Measurements from ENCODE around the gene SLC30A10. TPM values are rescaled to one million over a fixed set of nuclear protein-coding genes. Genes with fewer than 3 reads are reported as not detected.
"Not testable (repeated sequence)": the region's sequence is repeated elsewhere in the genome, so short reads cannot be mapped to it uniquely, and the experiment has no call there.

Gene SLC30A10
- total RNA-seq, 1 experiment from 2014 or later = 0.26 TPM

DNA sequence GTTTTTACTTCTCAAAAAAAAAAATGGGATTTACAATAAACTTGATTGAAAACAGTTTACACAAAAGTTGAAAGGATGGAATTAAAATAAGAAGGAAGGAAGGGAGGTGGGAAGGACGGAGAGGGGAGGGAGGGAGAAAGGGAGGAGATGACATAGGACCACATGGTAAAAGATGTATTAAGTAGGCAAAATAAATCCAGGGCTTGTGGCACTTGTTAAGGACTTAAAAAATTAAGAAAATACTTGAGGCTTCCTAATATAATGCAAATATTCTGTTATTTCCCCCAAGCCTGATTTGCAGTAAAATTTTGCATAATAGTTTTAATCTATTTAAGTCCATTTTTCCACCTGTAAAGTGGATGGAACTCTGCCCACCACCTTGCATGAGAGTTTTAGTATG, 27.5 kb downstream of the SLC30A10 start (continued):
- TF ChIP-seq, protein P1, sequence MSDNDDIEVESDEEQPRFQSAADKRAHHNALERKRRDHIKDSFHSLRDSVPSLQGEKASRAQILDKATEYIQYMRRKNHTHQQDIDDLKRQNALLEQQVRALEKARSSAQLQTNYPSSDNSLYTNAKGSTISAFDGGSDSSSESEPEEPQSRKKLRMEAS (CRISPR knock-in tag; IDR thresholded peaks at IDR 0.05) = no peak

DNA sequence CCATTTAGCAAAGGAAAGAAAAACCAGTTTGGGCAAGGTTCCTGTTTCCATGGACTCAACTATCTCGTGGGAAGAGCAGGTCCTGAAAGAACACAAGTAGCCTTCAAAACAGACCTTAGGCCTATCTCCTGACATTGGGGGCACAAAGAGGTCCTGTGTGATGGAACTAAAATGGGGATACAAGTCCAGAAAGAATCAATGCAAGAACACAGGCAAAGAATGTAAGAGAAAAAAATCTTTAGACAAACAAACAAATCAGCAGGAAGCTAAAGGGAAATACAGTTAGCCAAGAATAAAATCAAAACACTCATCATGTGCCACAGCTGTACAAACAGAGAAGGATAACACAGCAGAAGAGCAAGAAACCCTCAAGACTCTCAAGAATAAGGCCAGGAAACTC, 28.2 kb downstream of the SLC30A10 start:
- CTCF ChIA-PET = no interaction called here

DNA sequence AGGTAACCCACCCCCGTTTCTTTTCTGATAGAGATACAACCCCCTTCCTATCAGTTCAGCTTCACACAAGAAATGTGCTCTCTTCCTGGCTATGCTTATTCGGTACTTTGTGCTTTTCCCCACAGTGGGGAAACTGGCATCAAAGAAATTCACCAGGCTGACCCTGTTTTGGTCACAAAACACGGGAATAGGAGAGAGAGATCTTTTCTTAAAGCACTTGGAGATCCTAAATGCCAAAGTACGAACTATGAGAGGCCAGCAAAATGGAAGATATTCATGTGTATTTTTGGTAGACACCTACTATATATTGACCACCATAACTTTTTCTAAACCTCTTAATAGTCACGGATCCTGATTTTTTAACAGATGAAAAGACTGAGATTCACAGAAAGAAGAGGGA, 30.0 kb downstream of the SLC30A10 start:
- H3K27ac Mint-ChIP-seq = no peak overlapping the region

More for the DNA sequence above, 28.2 kb downstream of the SLC30A10 start:
- H3K4me1 Mint-ChIP-seq = peaks cover 42% of the 10 kb centered on the region
- H3K36me3 Mint-ChIP-seq = no peaks in the 10 kb centered on the region
- POLR2A ChIA-PET = no interaction called here
- ATAC-seq = no peak
- TF ChIP-seq, protein P2, sequence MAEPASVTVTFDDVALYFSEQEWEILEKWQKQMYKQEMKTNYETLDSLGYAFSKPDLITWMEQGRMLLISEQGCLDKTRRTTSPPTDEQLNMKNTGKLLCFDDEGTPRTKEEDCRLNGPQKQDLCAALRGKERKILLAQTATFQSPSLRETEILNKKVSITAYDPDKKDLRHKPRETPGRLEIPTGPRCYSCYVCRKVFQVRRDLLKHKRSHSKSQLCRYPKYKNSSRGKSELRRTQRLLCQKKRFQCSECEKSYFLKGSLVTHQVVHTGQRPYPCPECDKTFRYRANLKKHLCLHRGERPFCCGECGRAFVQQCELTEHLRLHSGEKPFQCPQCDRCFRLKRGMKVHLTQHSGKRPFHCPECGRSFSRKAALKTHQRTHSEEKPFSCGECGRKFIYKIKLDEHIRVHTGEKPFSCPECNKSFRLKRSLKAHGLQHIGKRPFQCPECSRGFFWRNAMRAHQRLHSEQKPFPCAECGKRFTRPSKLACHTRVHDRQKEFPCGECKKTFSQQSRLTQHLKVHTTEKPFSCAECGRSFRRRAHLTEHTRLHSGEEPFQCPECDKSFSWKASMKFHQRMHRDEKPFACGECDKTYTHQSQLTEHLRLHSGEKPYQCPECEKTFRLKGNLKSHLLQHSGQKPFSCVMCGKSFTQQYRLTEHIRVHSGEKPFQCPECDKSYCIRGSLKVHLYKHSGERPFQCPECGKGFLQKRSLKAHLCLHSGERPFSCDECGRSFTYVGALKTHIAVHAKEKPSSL (CRISPR knock-in tag; conservative IDR thresholded peaks at IDR 0.05) = no peak
- no peak for DNase-seq (ENCODE audit: low spot score)
- no peaks in the 10 kb centered on the region for H3K9me3 Mint-ChIP-seq
- no peaks in the 10 kb centered on the region for H3K27me3 Mint-ChIP-seq (ENCODE audit: low read depth)
- H3K27ac Mint-ChIP-seq = no peak overlapping the region
- H3K4me3 Mint-ChIP-seq = no peak overlapping the region

DNA sequence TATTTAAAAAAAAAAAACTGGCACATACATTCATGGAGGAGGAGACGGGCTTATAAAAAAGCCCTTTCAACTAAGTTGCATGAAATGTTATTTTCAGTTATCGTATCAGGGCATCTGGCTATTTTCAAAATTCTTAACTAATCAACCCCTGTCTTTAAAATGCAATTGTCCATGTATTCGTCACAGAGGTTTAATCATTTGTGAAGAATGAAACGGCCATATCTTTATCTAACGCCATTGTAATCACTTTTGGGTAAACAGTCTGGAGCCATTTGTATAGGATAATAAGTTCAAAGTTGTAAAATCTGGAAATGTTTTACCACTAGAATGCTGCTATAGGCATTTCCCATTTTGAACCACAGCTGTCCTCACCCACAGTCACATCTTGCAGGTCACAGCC, 30.4 kb downstream of the SLC30A10 start:
- DNase-seq (ENCODE audit: low spot score) (no peak), ATAC-seq (no peak)
- Mint-ChIP-seq H3K4me1 (peaks cover 39% of the 10 kb centered on the region), H3K27me3 (ENCODE audit: low read depth) (no peaks in the 10 kb centered on the region), H3K27ac (no peak overlapping the region), H3K9me3 (no peaks in the 10 kb centered on the region), H3K36me3 (no peaks in the 10 kb centered on the region), H3K4me3 (no peak overlapping the region)
- TF ChIP-seq TEAD1 (CRISPR knock-in tag; IDR thresholded peaks at IDR 0.05) (no peak), ZNF396 (CRISPR knock-in tag; IDR thresholded peaks at IDR 0.05; ENCODE audit: borderline replicate concordance) (no peak), ELF4 (CRISPR knock-in tag; IDR thresholded peaks at IDR 0.05; ENCODE audit: low read depth) (no peak)
- TF ChIP-seq, protein P3, sequence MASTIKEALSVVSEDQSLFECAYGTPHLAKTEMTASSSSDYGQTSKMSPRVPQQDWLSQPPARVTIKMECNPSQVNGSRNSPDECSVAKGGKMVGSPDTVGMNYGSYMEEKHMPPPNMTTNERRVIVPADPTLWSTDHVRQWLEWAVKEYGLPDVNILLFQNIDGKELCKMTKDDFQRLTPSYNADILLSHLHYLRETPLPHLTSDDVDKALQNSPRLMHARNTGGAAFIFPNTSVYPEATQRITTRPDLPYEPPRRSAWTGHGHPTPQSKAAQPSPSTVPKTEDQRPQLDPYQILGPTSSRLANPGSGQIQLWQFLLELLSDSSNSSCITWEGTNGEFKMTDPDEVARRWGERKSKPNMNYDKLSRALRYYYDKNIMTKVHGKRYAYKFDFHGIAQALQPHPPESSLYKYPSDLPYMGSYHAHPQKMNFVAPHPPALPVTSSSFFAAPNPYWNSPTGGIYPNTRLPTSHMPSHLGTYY (CRISPR knock-in tag; IDR thresholded peaks at IDR 0.05) = no peak
- CTCF ChIA-PET = no interaction called here
- POLR2A ChIA-PET = no interaction called here

More for the DNA sequence above, 30.0 kb downstream of the SLC30A10 start:
- Mint-ChIP-seq H3K4me3 (no peak overlapping the region), H3K4me1 (peaks cover 43% of the 10 kb centered on the region), H3K36me3 (no peaks in the 10 kb centered on the region), H3K9me3 (no peaks in the 10 kb centered on the region), H3K27me3 (ENCODE audit: low read depth) (no peaks in the 10 kb centered on the region)
- POLR2A ChIA-PET = no interaction called here
- DNase-seq (ENCODE audit: low spot score) (no peak), ATAC-seq (no peak)
- no peak for TF ChIP-seq JAZF1 (CRISPR knock-in tag; IDR thresholded peaks at IDR 0.05)
- 0 out of 2 replicates have a peak, but pooled peaks have one; percentile 39 for TF ChIP-seq ZNF317 (CRISPR knock-in tag; IDR thresholded peaks at IDR 0.05; ENCODE audit: borderline replicate concordance, low read depth)
- TF ChIP-seq TCF7 (CRISPR knock-in tag; IDR thresholded peaks at IDR 0.05; ENCODE audit: low read depth) = no peak
- CTCF ChIA-PET = no interaction called here

DNA sequence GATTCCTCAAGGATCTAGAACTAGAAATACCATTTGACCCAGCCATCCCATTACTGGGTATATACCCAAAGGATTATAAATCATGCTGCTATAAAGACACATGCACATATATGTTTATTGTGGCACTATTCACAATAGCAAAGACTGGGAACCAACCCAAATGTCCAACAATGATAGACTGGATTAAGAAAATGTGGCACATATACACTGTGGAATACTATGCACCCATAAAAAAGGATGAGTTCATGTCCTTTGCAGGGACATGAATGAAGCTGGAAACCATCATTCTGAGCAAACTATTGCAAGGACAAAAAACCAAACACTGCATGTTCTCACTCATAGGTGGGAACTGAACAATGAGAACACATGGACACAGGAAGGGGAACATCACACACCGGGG, 36.1 kb downstream of the SLC30A10 start:
- H3K4me1 Mint-ChIP-seq = peaks cover 19% of the 10 kb centered on the region
- H3K36me3 Mint-ChIP-seq, POLR2A ChIA-PET: not testable (repeated sequence)

DNA sequence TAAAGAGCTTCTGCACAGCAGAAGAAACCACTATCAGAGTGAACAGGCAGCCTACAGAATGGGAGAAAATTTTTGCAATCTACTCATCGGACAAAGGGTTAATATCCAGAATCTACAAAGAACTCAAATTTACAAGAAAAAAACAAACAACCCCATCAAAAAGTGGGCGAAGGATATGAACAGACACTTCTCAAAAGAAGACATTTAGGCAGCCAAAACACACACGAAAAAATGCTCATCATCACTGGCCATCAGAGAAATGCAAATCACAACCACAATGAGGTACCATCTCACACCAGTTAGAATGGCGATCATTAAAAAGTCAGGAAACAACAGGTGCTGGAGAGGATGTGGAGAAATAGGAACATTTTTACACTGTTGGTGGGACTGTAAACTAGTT, 36.5 kb downstream of the SLC30A10 start:
- H3K27ac Mint-ChIP-seq; POLR2A ChIA-PET; H3K36me3 Mint-ChIP-seq; DNase-seq (ENCODE audit: low spot score); ATAC-seq; H3K4me3 Mint-ChIP-seq; CTCF ChIA-PET; H3K27me3 Mint-ChIP-seq (ENCODE audit: low read depth): not testable (repeated sequence)
- Mint-ChIP-seq H3K4me1 (peaks cover 17% of the 10 kb centered on the region), H3K9me3 (peaks cover 14% of the 10 kb centered on the region)

More for the DNA sequence above, 36.1 kb downstream of the SLC30A10 start:
- H3K27me3 Mint-ChIP-seq (ENCODE audit: low read depth); ATAC-seq; H3K4me3 Mint-ChIP-seq; H3K27ac Mint-ChIP-seq; CTCF ChIA-PET; H3K9me3 Mint-ChIP-seq; DNase-seq (ENCODE audit: low spot score): not testable (repeated sequence)

DNA sequence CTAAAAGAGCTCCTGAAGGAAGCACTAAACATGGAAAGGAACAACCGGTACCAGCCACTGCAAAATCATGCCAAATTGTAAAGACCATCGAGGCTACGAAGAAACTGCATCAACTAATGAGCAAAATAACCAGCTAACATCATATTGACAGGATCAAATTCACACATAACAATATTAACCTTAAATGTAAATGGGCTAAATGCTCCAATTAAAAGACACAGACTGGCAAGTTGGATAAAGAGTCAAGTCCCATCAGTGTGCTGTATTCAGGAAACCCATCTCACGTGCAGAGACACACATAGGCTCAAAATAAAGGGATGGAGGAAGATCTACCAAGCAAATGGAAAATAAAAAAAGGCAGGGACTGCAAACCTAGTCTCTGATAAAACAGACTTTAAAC, 39.7 kb downstream of the SLC30A10 start:
- H3K36me3 Mint-ChIP-seq; ATAC-seq; POLR2A ChIA-PET; H3K27ac Mint-ChIP-seq; H3K4me1 Mint-ChIP-seq; CTCF ChIA-PET; H3K4me3 Mint-ChIP-seq; H3K27me3 Mint-ChIP-seq (ENCODE audit: low read depth); DNase-seq (ENCODE audit: low spot score): not testable (repeated sequence)
- peaks cover 22% of the 10 kb centered on the region for H3K9me3 Mint-ChIP-seq

Data from WTC11 (cell line).